Fibroblast of skin of left biceps (primary cell): ENCODE results near the gene KLHL25.

Source experiments
- DNase-seq, 2 experiments: peaks; one replicate each; pipeline ENCODE4 v3.0.0-alpha.2; 2013; ENCODE audit warnings: low read depth in 2 of 2

KLHL25 gene

DNA sequence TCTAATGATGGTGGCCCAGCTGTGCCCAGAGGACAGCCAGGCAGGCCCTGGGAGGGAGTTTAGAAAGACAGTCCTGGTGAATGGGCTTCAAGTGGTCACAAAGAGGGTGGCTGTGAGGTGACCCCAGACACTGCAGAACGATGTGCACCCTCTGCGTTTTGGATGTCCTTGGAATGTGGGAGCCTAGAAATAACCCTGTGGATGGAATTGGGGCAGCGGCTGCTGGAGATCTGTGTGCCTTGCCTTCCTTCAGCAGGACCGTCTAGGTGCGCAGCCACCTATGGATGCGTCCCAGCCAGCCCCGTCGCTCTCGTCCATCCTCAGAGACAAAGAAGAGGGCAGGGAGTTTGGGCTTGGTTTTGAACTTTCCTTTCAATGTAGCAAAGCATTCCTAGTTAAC, 46.5 kb downstream of the KLHL25 start:
- no peak for DNase-seq

DNA sequence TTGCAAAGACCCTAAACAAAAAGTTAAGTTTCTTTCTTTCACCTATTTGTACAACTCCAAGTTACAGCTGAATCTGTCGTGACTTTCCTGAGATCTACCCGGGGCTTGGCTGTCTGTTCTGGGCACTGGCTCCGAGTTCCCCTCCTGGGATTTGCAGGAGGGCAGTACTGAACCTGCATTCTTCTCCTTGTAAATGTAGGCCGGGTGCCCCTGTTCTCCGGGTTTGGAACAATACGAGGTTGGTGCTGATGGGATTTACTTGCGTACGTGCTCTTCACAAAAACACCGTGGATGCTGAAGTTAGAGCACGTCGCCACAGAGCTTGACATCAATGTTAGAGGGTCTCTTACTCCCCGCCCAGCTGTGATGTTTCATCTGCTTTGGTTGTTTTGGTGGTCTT, 48.1 kb downstream of the KLHL25 start:
- no peak for DNase-seq

DNA sequence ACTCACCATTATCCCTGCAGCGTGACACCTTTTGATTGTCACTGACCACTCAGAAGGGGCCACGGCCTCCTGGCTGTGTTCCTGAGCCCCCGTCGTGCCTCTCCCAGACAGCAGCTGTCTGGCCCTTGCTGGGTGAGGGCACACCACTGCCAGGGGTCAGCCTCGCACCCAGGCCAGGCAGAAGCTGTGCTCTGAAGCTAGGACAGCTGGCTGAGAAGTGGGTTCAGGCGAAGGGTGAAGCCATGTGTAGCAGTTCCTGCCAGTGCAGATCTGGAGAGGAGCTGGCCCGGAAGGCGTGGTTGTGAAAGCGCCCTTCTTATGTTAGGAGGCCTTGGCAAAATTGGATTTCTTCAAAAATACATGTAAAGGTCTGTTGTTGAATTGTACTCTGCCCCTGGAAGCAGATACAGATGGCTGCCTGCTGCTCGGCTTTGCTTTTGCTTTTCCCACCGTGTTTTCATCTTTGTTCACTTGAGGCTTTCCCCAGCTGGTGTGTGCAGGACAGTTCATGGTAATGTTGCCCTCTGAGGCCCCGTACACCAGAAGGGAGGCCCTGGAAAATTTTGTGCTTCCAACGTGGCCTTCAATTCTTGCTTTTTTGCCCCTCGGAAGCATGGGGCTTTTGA, 49.1 kb downstream of the KLHL25 start:
- DNase-seq: no peak

DNA sequence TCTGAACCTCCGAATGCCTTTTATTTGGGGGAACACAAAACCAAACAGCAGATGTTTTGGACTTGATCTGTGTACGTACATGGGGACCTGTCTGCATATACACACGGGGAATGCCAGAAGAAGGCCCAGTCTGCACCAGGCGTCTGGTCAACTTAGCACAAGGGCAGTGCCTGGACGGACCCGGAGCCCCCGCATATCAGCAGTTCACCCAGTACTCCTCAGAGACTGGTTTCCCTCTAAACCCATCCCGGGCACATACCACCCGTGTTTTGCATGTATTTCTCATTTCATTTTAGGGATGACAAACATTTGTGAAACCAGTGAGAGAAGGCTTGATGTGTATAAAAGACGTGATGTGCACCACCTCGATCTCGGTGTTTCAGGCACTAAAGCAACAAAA, 49.7 kb downstream of the KLHL25 start:
- no peak for DNase-seq

DNA sequence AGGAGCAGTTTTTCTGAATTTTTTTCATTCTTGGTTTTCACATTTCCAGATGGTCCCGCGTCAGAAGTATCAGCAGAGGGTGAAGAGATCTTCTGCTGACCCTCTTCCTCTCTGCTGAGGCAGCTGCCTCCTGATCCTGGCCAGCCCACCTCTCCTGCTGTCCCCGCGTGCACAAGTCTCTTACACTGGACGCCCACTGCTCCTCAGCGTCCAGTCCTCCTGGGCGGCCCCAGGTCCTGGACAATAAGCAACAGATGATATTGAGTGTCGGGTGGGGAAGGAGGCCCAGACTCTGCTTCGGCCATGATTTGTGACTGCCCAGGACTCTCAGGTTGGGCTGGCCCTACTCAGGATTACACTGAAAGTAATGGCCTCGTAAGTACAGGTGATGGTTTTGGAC, 50.1 kb downstream of the KLHL25 start:
- no peak for DNase-seq

DNA sequence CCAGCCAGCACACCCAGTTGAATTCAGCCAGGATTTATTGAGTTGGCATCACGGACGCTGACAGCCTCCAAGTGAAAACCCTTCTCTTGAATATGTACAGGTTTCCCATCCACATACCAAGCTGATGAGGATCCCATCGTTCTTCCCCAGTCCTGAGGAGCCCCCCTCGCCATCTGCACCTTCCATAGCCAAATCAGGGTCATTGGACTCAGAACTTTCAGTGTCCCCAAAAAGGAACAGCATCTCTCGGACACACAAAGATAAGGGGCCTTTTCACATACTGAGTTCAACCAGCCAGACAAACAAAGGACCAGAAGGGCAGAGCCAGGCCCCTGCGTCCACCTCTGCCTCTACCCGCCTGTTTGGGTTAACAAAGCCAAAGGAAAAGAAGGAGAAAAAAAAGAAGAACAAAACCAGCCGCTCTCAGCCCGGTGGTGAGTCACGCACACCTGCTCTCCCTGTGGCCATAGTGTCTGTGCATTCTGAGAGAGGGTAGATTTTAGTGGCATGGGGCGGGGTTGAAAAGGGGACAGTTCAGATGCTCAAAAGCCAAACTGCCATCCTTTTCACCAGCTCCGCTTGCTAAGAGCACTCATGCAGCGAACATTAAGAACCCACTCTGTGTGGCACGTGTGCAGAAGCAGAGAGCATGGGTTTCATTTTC, 51.2 kb downstream of the KLHL25 start:
- DNase-seq: no peak

DNA sequence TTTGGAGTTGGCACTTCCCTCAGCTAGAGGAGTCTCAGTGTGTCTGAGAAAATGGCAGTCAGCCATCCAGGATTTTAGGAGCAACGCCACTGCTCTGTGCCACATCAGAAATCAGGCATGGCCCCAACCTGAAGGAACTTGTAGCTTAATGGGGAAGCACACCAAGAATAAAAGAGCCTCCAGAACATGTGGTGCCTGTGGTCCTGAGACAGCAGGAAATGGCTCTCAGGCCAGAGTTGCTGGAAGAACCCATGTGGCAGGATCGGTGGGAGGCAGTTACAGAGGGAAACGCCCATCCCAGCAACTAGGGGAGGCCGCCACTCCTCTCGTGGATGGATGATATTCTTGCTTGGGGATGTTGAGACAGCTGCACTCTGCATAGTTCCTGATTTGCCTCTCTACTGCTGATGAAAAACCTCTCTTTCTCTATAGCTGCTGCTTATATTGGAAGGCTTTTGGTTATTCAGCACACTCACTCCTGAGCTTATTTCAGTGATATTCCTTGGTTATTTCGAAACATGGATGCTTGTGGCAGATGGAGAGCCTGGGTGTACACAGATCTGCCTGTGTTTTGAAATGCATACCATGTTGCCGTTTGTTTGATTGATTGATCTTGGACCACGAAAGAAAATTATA, 52.4 kb downstream of the KLHL25 start:
- peak; percentile 51 to 52 for DNase-seq

DNA sequence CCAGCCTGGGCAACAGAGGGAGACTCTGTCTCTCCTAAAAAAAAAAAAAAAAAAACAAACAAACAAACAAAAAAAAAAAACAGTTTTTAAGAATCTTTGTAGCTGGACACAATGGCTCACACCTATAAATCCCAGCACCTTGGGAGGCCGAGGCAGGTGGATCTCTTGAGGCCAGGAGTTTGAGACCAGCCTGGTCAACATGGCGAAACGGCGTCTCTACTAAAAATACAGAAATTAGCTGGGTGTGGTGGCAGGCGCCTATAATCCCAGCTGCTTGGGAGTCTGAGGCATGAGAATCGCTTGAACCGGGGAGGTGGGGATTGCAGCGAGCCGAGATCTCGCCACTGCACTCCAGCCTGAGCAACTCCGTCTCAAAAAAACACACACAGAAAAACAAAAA, 53.1 kb downstream of the KLHL25 start:
- DNase-seq: no peak

DNA sequence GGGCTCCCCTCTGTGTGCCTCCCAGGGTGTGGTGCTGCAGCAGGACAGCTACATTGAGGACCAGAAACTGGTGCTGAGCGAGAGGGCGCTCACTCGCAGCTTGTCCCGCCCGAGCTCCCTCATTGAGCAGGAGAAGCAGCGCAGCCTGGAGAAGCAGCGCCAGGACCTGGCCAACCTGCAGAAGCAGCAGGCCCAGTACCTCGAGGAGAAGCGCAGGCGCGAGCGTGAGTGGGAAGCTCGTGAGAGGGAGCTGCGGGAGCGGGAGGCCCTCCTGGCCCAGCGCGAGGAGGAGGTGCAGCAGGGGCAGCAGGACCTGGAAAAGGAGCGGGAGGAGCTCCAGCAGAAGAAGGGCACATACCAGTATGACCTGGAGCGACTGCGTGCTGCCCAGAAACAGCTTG, 53.7 kb downstream of the KLHL25 start:
- no peak for DNase-seq

DNA sequence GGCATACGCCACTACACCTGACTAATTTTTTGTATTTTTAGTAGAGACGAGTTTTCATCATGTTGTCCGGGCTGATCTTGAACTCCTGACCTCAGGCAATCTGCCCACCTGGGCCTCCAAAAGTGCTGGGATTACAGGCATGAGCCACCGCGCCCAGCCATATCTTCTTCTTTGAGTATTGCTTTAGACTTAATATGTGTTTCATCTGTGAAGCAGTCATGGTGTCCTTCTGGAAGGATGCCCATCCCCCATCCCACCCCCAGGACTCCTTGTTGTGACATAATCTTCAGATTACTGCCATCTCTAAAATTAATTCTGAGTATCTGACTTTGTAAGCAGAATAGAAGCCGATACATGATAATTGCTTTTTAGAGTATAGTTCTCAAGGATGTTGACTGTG, 57.7 kb downstream of the KLHL25 start:
- no peak for DNase-seq

DNA sequence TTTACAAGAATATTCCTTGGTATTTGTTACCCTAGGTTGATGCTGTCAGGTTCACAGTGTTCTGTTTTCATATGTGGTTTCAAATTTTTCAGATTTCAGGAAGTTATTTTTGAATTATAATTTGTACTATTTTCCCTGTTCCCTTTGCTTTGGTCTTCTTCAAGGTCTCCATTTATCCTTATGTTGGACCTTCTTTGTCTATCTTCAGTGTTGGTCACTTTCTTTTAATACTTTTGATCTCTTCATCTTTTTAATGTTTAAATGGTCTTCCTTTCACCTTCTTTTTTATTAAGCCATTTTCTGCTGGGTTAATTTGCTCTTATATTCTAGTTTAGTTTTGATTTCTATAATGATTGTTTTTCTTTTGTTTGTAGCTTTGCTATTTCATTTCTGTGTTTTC, 61.3 kb downstream of the KLHL25 start:
- DNase-seq: no peak

DNA sequence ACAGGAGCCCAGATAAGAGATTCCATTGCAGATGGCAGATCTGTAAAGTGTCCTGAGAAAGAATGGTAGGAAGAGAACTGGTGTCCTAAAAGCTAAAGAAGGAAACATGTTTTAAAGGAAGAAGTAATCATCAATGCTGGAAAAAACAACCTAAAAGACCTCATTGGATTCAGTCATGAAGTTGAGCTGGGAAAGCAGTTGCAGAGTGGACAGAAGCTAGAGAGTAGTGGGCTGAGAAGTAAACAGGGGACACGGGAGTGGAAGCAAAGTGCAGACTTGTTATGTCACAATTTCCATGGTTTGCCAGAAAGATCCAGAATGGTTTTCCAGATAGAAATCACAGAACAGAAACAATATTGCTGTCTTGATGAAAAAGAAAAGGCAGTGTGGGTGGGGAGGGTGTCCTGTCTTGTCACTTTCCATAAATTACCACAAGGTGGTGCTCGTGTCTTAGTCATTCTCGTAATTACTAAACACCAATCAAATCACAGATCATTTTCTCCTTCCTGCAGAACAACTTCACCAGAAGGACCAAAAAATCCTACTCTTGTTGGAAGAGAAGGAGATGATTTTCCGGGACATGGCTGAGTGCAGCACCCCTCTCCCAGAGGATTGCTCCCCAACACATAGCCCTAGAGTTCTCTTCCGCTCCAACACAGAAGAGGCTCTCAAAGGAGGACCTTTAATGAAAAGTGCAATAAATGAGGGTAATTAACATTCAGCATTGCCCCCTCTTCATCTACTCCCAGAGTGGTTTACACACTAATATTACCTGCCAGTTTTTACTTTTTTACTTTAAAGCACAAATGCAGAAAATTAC, 64.5 kb downstream of the KLHL25 start:
- peak in 1 of 2 experiments; percentile 20 for DNase-seq

DNA sequence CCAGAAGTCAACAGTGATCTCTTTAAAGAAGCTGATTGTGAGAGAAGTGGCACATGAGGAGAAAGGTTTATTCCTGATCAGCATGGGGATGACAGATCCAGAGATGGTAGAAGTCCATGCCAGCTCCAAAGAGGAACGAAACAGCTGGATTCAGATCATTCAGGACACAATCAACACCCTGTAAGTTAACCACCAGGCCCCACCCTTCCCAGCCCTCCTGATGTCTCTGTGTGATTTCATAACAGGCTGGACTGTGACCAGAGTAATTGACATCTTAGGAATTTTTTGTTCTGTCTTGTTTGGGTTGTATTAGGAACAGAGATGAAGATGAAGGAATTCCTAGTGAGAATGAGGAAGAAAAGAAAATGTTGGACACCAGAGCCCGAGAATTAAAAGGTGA, 67.7 kb downstream of the KLHL25 start:
- DNase-seq: no peak

DNA sequence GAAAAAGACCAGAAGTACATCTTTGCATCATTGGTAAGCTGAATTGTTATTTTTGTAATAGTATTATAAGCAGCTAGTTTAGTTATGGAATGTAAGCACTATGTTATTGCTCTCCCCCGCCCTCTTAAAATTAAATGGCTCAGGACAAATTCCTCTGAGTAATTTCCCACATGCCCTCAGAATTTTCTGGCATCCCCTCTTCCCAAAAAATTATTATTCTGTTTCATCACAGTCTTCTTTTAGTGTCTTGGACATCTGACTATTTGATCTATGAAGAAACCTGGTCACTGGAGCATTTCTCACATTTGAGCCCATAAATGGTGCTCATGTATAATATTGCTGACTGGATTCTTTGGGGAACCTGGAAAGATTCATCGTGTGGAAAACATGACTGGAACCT, 68.3 kb downstream of the KLHL25 start:
- no peak for DNase-seq

DNA sequence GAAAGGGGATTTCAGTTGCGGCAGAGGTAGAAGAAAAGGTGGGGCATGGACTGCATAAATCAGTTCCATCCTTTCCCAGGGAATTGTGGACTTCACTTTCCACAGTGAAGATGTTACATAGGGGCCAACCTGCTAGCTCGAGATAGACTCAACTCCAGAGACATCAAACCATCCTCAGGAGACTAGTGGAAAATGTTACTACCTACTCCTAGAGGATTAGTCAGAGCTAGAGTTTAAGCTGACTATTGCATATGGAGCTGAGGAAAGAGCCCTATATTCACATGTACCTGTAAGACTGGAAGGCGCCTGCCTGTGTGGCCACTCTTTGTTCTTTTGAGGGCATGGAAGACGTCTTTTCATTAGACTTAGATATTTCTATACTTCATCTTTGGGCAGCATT, 69.2 kb downstream of the KLHL25 start:
- no peak for DNase-seq

DNA sequence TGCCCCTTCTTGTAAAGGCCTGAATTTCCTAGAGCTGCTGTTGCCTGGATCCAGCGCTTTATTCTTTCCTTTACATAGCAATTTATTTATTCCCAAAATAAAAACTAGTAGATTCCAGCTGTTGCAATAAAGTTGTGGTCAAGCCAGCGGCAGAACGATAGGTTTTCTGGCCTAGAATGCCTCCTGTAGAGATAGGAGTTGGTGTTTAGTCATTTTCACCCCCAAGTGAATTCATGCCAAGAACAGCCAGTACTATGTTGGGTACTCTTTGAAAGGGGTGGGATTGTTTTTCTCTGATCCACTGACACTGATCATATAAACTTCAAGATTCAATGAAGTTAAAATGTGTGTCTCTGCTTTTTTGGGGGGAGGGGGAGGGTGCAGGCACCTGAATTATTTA, 69.7 kb downstream of the KLHL25 start:
- no peak for DNase-seq

DNA sequence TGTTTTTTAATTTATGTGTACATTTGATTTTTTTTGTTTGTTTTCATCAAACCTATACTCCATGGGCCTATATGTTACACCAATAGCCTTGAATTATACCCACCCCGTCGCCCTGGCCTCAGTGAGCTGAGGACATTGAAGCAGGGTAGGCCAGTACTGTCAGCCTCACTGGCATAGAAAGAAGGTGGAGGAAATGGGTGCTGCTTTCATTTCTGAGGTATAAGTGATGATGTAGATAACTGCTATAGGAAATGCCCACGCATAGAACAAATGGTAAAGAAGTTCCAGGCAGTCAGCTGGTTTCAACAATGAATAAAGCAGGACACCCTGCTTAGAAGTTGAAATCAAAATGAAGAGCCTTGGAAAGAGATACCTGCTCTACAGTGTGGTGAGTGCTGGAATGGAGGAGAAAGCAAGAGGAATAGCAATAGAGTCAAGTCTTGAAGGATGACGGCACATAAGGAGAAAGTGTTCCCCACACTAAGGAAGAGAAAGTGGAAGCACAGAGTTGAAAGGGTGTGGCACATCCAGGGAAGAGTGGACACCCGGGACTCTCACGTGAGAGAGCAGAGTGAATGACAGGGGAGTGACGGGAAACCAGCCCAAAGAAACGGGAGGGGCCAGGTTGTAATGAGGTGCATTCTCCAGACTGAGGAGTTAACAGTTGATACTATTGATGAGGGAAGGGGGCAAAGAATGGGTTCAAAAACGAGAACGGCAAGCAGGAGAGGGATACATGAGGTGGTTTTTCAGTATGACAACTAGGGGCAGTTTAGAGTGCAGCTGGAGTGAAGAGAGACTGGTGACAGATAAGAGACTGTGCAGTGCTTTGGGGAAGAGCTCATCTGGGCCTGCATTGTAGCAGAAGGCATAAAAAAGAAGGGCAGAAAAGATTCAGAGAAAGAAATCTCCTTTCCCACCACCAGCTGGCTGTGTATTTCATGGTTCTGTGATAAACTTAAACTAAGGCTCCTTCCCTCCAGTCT, 70.5 kb downstream of the KLHL25 start:
- DNase-seq: no peak

DNA sequence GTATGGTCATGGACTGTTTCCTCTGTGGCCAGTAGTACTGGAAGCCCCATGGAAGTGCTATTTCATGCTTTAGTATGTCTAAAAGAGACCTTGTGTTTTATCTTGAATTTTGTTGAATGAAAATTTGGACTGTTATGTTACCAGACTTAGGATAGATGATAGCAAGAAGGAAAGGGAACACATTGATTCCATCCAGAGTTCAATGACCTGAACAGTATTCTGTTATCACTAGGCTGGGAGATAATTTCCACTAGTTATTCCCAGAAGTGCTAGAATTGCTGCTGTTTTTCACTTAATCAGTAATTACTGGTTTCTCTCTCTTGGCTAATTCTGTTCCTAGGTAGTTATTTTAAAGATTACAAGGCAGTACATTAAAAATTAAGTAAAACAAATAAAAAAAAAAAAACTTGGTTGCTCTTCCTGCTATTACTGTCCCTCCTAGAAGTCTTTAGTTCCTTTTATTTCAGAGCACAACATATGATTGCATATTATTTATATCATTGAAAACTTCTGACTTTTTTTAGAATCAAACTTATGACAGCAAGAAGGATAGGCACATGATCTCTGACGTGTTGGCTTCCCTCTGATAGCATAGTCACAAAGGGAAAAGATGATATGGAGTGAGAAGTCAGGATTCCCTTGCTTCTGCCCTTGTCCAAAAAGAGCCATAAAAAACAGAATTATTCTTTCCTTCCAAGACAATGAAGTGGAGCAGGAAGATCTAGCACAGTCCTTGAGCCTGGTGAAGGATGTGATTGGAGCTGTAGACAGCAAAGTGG, 72.2 kb downstream of the KLHL25 start:
- DNase-seq: no peak

DNA sequence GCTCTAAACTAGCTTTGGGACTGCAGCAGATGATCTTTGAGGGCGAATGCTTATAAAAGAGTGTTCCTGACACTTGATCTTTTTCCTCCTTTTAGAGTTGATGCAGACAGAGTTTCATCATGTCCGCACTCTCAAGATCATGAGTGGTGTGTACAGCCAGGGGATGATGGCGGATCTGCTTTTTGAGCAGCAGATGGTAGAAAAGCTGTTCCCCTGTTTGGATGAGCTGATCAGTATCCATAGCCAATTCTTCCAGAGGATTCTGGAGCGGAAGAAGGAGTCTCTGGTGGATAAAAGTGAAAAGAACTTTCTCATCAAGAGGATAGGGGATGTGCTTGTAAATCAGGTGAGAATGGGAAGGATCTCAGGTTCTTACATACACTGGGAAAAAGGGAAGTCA, 75.7 kb downstream of the KLHL25 start:
- no peak for DNase-seq

DNA sequence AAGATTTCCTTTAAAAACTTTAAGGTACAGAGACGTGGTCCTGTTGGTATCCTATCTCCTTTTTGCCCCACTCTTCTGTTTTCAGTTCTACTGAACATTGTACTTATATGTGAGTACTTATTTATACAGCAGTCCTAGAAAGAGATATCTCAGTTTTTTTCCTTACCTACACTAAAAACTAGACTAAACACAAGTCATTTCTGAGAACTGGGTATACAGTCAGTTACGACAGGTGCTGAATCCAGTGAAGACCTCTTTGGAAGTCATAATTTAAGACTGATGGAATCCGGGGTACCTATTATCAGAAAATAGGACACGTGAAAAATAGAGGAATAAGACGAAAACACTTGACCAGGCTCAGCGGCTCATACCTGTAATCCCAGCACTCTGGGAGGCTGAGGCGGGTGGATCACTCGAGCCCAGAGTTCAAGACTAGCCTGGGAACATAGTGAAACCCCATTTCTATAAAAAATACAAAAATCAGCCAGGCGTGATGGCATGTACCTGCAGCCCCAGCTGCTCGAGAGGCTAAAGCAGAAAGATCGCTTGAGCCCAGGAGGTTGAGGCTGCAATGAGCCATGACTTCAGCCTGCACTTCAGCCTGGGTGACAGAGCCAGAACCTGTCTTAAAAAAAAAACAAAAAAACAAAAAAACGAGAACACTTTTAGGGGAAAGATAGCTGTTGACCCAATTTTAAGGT, 76.3 kb downstream of the KLHL25 start:
- no peak for DNase-seq
